ENCODE data around the gene RTTN.

GRCh38 chr18:70046207-70046606 is 159.3 kb downstream of the RTTN start:
- no peak for TF ChIP-seq EZH2 (IDR thresholded peaks at IDR 0.05; ENCODE audit: borderline replicate concordance, low read depth, low read length, severe bottlenecking)
- TF ChIP-seq, protein P1, sequence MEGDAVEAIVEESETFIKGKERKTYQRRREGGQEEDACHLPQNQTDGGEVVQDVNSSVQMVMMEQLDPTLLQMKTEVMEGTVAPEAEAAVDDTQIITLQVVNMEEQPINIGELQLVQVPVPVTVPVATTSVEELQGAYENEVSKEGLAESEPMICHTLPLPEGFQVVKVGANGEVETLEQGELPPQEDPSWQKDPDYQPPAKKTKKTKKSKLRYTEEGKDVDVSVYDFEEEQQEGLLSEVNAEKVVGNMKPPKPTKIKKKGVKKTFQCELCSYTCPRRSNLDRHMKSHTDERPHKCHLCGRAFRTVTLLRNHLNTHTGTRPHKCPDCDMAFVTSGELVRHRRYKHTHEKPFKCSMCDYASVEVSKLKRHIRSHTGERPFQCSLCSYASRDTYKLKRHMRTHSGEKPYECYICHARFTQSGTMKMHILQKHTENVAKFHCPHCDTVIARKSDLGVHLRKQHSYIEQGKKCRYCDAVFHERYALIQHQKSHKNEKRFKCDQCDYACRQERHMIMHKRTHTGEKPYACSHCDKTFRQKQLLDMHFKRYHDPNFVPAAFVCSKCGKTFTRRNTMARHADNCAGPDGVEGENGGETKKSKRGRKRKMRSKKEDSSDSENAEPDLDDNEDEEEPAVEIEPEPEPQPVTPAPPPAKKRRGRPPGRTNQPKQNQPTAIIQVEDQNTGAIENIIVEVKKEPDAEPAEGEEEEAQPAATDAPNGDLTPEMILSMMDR (IDR thresholded peaks at IDR 0.05; ENCODE audit: borderline replicate concordance, extremely low read depth, low read length, poor library complexity, severe bottlenecking) = no peak
